GM19438 (cell line): ENCODE measurements around the gene LGI2.
"Not testable (repeated sequence)": the region's sequence is repeated elsewhere in the genome, so short reads cannot be mapped to it uniquely, and the experiment has no call there.

Source experiments
- ATAC-seq: cut with Tn5 transposase; IDR thresholded peaks from one replicate; pipeline ENCODE4 v1.9.1; 2021; ENCODE audit warnings: low read depth; ENCODE audit not compliant: unreplicated experiment

LGI2 gene

DNA sequence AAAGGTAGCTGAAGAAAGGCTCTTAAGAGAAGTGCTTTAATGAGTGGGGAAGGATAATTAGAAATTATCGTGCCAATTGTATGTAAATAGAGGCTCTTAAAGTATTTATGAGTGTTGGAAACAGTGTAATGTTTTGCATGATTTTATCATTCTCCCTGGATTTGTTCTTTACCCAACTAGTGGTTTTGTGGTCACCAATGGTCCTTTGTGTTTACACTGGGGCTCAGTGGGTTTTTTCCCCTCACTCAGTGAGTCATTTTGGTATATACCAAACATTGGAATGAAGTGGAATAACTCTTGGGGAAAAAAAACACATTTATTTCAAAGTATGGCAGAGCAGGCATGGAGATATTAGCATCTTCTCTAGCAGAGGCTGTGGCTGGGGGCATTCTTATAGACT, 20.8 kb upstream of the LGI2 start:
- no peak for ATAC-seq

DNA sequence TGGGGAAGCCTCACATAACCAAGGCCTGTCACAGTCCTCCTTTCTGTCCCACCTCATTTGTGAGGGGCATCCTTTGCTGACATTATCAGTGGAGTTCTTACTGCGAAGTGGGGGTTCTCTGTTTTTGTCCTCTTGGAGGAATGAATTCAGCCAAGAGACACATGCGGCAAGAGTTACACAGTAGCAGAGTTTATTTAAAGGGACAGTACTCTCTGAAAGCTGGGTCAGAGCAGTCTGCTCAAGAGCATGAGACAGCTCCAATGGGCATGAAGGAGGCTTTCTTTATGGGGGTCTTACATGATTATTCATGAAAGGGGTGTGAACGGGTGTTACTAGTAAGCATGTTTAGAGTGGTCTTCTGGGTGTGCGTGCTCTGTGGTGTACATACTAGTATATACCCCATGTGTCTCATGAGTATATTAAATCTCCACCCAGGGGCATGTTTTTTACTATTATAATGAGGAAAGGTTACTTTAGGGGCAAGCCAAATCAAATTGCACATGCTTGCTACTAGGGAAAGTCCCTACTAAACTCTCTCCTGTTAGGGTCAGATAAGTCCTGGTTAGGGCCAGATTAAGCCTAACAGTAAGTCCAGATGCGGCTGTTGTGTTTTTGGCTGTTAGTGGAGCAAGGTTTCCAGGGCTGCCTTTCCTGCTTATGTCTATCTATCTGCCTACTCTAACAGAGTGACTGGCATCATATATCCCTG, 19.8 kb upstream of the LGI2 start:
- no peak for ATAC-seq

DNA sequence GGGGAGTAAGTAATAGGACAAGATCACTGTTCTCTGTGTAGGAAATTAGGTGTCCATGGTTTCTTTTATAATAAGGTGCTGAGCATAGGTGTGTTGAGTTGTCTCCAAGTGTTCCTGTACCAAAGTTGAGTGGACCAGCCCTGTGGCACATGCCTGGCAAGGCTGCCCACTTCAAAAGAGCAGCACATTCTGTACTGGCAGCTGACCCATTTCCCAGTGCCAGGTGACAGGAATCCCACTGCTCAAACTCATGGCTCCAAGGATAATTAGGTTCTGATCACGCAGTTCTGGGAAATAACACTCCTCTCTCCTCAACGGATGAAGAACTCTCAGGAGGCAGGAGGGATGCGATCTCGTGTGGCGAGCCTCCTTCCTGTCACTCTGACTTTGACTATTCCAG, 12.8 kb upstream of the LGI2 start:
- ATAC-seq, result no peak

DNA sequence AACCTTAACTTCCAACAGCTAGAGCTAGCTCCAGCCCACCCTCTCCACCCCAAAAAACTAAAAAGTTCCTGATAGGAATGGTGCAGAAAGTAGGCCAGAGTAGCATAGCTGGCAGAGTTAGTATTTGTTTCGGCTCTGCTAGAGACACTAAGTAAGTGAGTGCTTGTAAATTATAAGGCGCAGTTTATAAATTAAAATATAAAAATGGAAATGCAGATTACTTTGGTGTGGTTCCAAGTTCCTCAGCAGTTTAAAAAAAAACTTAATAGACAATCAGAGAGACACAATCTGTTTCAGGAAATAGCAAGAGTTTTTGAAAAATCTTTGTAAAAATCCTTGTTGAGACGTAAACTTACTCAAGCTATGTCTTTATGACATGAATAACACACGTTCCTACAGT, 2.8 kb upstream of the LGI2 start:
- no peak for ATAC-seq

DNA sequence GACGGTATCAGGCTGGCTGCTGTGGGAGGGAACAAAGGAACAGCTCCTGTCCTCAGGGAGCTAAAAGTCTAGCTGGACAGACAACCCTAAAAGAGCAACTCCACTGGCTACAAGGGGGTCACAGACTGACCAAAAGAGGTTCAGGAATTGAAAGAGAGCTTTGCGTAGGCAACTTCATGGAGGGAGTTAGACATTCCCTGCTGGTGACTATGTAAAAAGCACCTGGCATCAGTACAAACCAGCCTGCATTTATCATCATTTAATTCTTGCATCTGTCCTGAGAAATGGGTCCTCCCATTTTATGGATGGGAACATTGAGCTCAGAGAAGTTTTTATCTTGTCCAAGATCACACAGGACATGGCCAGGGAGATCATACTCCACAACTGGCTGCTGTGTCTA, 1.4 kb upstream of the LGI2 start:
- no peak for ATAC-seq

DNA sequence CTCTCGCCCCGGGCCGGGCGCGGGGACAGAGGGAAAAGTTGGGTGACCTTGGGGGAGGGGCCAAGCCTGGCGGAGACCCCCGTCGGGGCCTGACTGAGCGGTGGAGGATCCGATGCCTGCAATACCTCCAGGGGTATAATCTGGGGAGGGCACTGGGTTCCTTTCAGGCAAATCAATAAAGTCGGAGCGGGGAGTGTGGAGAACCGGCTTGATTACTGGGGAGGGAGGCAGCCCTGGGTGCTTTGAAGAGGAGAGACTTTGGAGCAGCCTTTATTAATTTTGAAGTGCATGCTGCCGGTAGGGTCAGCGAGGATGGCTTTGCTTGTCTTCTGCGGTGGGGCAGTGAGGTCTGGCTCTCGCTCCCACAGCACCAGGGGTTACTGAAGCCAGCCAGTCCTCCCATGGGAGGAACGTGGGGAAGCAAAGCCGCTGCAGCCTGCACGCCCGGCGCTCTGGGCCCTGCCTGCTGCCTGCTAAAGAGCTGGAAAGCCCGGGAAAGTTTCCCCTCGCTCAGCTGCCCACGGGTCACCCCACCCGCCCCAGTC, 403 bp upstream of the LGI2 start:
- no peak for ATAC-seq

DNA sequence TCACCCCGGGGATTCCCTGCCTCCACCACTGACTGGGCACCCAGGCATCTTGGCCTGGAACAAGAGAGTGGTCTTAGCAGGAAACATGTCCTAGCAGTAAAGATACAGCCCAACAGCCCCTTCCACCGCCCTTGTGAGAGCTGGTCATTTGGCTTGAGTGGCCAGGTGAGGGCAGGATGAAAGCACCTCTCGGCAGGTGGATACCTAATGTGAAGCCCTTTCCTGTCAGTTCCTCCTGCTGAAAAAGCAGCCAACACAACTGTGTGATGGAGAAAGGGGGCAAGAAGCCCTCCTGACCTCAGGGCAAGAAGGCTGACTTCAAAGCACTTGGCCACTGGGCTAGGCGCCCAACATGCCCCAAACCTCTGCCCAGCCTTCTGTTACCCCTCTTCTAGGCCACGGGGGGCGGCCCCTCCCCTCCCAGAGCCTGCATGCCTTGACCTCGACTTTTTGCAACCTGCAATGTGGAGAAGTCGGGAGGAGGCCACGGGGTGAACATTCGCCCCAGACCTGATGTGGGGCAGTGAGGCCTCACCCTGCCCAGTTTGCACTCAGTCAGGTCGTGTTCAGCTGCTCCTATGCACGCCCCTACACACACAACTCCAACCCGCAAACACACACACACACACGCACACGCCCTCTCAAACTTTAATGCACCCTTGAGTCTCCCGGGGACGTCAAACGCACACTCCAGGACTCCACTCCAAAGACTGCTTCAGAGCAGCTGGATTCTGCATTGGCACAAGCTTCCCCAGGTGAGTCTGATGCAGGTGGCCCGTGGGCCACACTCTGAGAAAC, 1.1 kb downstream of the LGI2 start:
- no peak for ATAC-seq

DNA sequence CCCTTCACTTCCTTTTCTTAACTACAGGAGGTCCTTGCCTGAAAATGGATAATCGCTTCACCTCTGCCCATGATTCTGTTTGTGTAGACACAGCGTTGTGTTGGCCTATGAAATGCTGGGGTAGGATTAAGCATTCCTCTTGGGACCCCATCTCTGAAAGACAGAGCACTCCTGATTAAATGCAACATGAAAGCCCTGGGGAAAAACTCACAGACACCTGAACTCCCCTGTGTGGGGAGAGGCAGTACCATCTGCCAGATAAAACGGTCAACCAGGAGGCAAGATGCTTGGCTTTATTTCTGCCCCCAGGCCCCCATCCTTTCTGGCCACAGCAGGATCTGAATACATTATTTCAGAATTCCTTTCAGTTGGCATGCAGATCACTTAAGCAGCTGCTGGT, 1.9 kb downstream of the LGI2 start:
- no peak for ATAC-seq

DNA sequence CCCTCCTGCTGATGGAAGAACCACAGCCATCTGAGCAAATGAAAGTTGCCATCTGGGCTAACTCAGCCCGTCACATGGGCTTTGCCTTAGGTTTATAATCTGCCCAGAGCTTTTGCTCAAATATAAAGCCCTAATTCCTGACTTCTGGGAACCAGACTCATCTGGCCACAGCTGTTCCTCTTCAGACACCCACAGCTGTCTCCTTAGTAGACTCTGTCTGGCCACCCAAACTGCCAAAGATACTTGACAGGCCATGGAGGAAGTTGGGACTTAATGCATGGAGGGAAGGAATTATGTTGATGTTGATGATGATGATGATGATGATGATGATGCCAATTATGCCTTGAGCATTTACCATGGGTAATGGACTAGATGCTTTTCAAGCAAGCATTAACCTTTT, 8.0 kb downstream of the LGI2 start:
- no peak for ATAC-seq

DNA sequence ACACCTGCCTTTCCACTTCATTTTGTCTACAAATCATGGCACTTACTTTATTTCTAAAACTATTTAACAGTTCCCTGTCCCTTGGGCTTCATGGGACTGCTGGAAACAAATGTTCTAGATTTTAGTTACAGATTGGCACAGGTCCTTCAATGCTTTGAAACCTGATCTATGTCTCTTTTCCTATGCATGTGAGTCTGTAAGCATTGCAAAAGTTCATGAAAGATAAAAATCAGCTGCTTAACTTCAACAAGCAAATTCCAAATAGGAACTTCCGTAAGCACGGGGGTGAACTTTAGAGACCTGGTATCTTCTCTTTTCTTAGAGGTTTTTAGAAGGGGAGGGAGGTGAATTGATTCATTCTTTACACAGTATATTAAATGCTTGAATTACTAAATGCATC, 9.5 kb downstream of the LGI2 start:
- ATAC-seq, result no peak

DNA sequence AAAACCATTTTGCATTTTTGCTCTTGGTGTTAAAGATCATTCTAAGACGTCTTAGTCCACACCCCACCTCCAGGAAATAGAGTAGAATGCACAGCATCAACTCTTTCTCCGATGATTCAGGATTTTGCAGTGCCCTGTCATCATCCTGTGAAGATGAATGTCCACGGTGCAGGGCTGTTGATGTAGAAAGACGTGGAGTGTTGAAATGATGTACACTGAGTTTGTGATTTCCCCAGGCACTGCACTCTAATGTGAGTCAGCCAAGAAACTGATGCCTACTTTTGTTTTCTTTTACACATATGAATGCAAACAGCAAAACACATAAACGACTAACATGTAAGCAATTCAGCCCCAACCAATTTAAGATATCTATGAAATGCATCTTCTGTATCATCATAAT, 10.5 kb downstream of the LGI2 start:
- ATAC-seq, result no peak

DNA sequence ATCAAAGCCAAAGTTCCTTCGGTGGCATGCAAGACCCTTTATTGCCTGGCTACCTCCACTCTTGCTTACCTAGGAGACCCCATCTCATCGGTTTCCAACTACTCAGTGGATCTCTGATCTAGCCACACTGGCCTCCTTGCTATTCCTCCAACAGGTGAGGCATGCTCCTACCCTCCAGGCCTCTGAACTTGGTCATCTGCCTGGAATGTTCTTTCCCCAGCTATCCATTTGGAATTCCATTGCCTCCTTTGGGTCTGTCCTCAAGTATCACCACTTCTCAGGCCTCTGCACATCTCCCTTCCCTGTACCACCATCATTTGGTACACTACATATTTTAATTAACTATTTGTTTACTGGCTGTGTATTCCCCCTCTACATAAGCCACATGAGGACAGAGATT, 11.2 kb downstream of the LGI2 start:
- no peak for ATAC-seq

DNA sequence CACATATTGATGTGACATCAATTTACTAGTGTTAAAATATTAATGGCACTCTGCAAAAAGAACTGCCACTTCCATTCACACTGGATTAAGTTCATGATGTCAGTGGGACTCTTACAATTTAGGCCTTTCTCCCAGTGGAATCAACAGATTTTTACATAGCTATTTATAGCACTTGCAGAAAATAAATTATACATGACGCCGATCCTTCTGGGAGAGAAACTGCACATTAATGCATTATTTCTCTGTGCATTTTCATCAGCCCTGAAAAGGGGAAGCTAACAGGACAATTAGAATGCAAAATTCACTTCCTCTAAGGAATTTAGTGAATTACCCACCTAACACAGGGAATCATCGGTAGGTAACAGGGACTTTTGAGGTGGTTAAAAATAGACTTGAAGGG, 15.7 kb downstream of the LGI2 start:
- no peak for ATAC-seq

DNA sequence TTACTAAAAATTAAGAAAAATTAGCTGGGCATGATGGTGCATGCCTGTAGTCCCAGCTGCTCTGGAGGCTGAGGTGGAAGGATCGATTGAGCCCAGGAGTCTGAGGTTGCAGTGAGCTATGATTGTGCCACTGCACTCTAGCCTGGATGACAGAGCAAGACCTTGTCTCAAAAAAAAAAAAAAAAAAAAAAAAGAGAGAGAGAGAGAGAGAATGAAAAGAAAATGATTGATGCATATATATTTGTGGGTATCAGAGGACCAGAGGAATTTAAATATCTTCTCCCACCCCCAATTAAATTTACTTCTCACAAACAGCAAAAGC, 16.1 kb downstream of the LGI2 start:
- ATAC-seq, result not testable (repeated sequence)

DNA sequence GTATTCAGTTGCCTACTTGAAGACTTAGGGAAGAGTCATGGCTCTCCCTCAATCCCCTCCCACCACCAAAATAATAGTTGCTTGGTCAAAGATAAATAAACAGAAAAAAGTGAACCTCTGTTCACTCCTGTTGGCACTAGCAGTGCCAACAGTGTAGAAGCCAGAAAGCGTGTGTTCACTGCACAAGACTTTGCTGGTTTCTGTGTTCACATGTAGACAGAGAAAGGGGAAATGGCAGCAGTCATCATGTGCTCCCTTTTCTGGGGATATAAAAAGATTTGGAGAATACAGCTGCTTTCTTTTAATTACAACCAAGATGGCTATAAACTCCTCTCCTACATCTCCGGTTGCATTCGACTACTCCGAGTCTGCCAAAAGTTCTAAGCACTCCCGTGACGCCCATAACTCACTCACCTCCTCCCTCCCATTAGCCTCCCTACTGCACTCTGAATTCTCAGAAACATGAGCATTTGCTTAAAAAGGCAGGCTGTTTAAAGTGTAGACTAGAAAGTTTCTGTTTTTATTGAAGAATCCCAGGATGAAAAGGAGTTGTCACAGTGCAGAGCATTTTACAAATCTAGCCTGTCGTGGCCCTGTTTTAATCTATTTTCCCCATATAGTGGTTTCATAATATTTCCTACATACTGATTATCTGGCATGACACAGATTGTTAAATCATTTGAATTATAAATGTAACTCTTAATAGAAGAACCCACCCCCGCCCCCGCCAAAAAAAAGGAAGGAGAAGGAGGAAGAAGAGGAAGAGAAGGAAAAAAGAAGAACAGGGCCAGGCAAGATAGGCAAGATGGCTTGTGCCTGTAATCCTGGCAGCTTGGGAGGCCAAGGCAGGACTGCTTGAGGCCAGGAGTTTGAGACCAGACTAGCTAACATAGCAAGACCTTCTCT, 16.7 kb downstream of the LGI2 start:
- ATAC-seq, result no peak

DNA sequence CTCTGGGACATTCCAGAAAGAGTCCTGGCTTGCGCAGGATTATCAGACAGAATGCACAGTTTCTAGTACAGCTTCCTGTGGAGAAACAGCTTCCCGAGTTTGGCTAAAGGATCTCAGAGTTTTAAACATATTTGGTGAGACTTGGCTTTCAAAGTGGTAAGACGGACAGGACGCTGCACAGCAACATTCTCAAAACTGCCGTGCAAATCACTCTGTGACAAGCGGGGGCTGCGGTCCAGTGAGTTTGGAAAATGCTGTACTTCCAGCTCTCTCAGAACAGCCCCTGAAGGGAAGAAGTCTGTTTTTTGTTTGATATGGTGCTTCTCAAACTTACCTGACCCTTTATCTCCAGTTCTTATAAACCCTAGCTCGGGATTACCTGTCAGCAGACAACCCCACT, 18.1 kb downstream of the LGI2 start:
- ATAC-seq, result no peak

DNA sequence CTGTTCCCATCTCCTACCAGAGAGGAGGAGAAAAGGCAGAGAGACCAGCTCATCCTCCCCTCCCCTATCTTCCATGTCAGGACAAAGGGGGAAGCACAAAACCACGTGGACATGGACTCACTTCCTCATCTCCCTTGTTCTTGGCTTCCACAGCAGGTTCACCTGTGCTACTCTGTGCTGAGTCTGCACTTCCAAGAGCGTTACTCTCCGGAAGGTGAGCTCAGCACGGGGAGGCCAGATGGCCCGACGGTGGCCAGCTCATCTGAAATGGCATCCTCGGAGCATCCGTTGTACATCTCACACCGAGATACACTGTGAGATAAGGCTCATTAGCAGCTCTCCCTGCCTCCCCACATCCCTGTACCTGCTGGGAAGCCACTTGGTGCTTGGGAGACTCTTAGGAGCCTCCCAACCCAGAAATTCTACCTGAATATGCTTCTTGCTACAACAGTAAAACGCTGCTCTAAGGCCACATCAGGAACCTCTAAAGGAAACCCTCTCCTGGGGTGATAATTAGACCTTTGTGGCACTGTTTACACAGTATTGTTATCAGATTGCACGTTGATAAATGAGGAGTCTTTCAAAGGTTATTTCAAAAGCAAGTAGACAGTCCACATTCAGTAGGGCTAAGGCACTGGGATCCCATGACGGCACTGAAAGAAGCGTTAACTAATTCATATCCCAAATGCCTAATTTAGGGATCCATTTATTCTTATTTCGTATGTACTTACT, 19.4 kb downstream of the LGI2 start:
- ATAC-seq, result no peak

DNA sequence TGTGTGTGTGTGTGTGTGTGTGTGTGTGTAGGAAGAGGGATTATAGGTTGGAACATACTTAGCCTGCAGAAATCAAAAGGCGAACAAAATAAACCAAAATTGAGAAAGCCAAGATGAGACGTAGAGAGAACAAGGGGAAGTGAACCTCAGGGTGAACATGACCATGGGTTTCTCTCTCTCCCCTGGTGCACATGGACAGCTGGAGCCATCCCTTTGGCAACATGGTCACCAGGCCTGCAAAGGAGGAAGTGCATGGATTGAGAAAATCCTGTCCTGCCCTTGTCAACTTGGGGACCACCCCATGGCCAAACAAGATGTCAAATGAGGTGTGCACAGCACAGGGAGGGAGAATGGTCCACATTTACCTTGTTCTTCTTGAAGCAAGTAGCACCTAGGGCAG, 23.1 kb downstream of the LGI2 start:
- ATAC-seq, result no peak

DNA sequence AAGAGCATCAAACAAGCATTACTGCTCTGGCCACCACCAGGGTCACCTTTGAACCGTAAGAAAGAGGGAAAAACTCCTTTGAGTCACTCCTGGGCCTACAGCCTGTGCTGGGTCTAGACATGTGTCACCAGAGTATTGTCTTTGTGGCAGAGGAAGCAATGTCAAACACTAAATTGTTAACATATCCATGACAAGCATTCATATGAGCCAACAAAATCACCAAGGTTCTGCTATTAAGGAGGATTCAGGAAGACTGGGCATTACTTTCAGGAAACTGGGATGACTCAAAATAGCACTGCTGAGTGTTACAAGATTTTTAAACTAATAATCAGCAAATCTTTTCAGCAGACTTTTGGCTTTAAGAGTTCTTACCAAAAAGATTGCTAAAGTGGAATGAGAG, 28.1 kb downstream of the LGI2 start:
- no peak for ATAC-seq

DNA sequence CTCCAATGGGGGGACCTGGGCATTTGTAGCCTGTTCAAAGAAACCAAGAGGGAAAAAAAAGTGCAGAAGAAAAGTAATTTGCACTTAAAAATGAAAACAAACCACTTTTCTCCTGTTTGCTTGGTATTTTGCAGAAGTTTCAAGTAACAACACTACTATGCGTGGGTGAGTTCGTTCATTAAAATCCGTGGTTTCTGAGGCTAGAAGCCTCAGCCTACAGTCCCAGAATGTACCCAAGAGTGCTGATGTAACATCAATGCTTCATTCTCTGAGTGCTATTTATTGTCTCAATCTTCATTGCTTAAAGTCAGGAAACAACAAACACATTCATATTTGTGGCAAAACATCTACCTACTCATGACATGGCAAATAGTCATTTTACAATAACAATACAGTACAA, 29.2 kb downstream of the LGI2 start:
- no peak for ATAC-seq

DNA sequence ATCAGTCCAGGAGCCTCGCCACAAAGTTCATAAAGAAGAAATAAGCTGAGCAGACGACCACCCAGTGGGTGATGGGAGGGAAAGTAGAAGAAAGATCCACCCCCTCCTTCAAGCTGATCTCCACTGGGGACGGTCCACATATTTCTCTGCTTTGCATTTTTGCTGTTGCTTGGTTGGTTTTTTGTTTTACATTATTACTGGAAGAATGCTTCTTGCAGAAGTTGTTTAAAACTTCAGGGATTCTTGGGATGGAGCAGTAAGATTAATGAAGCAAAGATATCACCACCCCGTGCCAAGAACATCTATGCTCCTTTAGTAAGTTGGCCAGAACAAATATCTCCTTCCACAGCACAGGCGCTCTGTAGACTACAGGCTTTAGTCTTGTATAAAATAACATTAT, 30.1 kb downstream of the LGI2 start:
- ATAC-seq, result no peak
